Measurements from ENCODE around the gene GNPAT.
"Not testable (repeated sequence)": the region's sequence is repeated elsewhere in the genome, so short reads cannot be mapped to it uniquely, and the experiment has no call there.

The GNPAT gene

DNA sequence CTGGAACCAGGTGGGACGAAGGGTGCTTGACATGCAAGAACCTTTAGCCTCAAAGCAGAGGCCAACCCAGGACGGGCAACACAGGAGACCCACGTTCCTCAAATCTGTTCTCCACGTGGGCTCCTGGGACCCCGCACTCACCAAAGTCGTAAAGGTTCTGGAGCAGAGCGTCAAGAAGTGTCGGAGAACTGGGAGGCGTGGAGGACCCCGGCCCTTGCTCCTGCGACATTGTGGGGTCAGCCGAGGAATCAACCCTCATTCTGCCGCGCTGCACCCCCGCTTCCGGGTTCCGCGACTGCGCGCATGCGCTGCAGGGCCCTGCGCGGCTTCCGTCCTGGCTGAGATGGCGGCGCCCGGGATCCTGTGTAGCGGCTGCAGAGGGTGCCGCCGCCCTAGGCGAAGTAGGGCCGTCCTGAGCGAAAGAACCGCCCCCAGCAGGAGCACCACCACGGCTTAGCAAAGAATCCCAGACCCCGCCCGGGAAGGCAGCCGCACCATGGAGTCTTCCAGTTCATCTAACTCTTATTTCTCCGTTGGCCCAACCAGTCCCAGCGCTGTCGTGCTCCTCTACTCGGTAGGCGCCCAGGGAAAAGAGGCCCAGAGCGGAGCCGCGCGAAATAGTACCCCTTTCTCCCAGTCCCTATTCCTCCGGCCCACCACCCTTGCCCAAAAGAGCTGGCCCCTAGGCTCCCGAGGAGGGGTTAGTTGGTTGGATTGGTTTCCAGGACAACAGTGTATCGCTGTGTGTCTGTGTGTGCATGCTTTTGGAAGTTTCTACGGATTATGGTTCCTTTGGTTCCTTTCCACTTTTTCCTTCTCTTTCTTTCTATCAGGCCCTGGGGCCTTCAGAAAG lies at the start of gene GNPAT:
GNPAT (plus strand) TSS at position 330 of the 853 bp plus-strand sequence; CDS start at position 497, 167 bp downstream.
- DNase-seq: peak; percentile 97

DNA sequence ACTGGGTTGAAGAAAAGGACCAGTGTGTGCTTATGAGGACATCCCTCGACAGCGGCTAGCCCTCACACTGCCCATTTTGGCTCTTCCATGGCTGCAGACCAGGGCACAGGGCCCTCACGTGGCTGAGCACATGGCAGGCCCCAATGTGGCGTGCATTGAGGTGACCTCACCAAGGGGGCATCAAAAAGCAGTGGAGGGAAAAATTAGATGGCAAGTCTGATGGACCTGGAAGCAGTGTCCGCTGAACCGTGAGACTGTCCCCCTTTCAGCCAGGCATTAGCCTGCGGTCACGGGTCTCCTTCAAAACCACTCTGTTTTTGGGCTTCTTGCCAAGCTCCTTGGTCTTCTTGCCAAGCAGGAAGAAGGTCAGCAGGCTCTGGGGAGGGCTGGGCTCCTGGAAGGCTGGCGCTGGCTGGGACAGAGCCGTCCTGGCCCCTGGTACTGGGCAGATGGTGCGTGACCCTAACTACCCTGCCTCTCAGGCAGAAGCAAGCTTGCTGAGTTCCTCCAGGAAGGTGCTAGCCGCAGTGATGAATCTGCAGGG lies 48.3 kb upstream of the GNPAT start:
- DNase-seq: no peak

DNA sequence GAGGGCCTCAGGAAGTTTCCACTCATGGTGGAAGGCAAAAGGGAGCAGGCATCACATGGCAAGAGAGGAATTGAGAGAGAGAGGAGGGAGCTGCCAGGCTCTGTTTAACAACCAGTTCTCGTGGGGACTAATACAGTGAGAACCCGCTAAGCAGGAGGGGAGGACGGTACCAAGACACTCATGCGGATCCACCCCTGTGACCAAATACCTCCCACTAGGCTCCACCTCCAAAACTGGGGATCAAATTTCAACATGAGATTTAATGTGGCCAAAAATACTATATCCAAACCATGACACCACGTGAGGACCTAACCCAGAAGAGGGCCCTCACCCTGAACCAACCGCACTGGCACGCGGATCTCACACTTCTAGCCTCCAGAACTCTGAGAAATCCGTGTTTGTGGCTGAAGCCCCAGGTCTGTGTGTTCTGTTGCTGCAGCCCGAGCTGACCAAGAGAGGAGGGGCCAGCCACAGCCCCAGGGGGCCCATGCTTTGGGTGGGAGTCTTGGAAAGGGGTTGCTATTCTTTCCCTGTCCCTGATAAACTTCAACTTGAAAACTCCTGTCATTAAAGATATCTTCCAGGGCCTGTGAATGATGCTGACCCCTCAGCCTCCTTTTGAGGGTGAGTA lies 47.2 kb upstream of the GNPAT start:
- DNase-seq: no peak

DNA sequence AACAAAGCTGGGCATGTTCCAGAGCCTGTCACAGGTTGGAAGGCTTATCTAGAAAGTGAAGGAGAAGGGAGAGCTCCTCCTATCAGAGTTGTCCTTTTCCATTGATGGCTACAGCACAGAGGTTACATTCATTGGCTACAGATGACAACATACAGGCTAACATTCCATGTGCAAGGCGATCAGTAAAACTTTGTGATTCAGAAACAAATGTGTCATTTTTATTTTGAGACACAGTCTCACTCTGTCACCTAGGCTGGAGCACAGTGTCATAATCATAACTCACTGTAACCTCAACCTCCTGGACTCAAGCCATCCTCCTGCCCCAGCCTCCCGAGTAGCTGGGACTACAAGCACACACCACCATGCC lies 46.6 kb upstream of the GNPAT start:
- DNase-seq: no peak

DNA sequence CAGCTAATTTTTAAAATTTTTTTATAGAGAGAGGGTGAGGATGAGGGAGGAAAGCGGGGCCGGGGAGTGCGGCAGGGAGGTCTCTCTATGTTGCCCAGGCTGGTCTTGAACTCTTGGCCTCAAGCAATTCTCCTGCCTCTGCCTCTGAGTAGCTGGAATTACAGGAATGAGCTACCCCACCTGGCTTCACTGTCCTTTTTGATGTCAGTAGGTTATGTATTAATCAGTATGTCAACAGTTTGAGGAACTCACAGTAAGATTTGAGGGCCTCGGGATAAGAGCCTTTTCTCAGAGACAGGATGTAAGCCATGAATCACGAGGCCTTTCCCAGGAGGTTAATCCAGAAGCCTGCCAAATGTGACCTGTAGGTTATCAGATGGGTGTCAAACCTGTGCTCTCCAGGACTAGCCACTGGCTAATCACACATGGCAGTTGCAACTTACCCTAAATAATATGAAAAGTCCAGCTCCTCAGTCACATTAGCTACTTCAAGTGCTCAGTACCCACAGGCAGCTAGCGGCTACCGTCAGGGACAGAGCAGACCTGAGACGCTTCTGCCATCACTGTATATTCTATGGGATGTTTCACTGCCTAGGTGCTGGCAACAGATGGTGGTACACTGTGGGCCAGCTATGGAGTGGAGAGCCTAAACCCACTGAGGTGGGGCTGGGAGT lies 46.0 kb upstream of the GNPAT start:
- no peak for DNase-seq

DNA sequence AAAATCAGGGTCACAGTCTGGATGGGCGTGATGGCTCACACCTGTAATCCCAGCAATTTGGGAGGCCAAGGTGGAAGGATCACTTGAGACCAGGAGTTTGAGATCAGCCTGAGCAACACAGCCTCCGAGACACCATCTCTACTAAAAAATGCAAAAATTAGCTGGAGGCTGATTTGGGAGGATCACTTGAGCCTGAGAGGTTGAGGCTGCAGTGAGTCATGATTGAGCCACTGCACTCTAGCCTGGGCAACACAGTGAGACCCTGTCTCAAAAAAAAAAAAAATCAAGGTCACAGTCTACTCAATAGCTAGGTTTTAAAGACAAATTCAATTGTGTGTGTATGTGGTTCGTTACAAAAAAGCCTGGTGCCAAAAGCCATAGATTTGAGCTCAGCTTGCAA lies 44.7 kb upstream of the GNPAT start:
- DNase-seq: no peak

DNA sequence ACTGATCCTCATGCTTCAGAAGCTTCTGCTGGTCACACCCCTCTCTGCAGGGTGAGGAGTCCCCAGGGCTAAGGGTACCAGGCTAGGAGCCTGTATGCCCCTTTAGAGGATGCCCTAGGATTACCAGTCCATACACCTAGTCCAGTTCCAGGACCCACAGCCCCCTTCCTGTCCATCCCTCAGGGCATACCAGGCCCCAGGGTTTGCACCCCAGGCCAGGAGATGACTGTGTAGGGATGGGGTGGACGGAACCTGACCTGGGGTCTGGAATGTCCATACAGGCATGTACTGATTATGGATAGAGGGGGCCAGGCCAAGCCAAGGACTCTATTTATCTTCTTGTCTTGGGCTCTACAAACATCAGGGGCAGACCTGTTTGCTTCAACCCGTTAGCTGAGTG lies 44.3 kb upstream of the GNPAT start:
- DNase-seq: no peak

DNA sequence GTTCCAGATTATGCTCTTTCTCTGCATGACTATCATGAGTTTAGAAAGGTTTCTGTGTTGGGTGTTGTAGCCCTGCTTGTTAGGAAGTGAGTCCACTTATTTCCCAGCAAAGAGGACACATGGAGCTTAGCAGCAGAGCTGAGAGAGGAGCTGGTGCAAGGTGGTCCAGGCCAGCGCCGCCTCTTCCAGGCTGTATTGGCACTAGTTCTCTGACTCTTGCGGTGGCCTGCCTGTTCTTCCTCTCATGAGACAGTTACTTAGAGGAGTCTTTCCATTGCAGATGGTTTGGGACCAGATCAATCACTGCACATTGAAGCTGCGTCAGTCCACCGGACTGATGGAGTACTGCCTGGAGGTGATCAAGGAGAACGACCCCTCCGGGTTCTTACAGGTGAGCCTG lies 41.1 kb upstream of the GNPAT start:
- DNase-seq: no peak

DNA sequence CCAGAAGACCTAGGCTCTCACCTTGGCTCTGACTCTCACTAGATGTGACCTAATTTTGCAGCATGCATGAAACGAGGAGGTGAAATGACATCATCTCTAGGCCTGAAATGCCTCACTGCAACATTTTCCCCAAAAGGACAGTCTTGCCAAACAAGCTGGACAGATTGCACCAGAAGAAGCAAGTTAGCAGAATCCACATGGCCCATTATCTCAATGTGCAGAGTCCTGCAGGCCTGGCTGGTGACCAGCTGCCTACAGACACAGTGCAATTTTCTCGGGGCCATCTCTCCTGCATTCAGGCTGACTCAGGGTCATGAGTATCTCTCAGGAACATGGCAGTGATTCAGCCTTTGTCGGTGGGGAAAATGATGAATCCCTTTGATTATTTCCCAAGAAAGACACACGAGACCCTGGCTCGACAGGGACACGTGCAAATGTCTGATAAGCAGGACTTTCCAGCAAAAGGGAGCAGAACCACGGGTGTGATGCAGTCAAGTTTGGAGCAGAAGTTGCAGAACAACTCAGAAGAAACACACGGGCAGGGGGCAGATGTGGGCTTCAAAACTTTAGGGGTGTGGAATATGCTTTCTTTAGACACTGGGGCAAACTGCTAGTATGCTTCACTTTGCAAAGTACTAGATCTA lies 40.5 kb upstream of the GNPAT start:
- no peak for DNase-seq

DNA sequence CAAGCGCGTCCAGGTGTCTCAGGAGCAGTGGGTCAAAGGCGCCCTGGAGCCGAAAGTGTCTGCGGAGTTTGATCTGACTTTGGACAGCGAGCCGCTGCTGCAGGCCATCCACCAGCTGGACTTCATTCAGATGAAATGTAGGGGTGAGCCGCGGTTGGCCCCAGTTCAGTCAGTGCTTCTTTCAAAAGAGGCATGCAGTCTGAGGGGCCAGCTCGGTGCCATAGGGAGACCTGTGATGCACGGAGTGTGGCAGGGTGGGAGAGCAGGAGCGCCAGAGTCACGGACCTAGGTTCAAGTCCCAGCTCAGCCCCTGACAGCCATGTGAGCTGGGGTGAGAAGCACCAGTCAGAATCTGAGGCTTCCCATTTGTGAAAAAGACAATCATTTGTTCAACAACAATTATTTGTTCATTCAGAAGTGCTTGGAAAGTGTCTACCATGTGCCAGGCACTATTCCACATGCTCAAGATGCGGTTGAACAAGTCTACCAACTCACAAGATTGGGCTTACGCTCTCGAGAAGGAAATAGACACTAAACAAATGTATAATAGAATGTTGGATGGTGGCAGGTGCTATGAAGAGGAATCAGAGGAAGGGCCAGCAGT lies 39.5 kb upstream of the GNPAT start:
- DNase-seq: no peak

DNA sequence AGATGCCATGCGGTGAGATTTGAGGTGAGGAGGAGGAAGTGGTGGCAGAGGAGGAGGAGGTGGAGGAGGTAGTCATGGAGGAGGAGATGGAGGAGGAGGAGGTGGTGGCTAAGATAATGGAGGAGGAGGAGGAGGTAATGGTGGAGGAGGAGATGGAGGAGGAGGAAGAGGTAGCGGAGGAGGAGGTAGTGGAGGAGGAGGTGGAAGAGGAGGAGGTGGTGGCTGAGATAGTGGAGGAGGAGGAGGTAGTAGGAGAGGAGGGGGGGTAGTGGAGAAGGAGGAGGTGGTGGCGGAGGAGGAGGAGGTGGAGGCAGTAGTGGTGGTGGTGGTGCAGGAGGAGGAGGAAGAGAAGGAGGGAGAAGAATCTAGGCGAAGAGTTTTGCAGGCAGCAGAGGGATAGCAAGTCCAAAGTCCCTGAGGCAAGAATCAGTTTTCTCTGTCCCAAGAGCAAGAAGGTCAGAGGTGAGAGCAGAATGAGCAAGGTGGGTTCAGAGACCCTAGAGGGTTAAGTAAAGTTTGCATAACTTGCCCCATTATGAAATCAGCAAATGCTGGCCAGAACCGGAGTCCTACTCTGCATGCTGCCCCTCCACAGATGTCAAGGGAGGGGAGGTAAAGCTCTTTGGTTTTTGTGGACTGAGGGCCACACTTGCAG lies 38.9 kb upstream of the GNPAT start:
- no peak for DNase-seq

DNA sequence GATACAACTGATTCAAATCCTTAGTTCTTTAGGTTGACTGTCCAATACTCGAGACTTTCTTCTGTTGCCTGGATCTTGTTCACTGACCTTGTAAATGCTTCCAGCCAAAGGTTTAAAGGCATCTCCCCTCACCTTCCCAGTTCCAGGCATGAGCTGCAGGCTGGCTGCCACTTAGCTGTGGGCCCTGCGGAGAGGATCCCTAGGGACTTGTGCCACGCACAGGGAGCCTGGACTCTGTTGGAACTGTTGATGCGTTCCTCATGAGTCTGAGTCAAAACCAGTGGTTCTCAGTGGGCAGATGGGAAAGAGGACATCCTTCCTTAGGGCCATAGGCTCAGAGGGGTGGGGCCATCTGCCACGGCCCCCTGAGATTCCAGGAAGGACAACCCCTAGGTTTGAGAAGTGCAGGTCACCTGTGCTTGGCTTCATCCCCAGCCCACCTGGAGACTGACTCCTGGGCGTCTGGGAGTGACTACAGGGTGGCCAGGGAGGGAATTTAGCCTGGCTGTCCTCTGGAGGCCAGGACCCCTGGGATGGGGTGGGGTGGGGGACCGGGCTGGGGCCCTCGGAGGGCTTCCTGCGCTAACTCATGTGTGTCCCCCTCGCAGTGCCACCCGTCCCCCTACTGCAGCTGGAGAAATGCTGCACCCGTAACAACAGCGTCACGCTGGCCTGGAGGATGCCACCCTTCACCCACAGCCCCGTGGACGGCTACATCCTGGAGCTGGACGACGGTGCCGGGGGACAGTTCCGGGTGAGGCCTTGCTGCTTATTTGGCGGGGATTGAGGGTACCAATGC lies 37.6 kb upstream of the GNPAT start:
- DNase-seq: no peak

DNA sequence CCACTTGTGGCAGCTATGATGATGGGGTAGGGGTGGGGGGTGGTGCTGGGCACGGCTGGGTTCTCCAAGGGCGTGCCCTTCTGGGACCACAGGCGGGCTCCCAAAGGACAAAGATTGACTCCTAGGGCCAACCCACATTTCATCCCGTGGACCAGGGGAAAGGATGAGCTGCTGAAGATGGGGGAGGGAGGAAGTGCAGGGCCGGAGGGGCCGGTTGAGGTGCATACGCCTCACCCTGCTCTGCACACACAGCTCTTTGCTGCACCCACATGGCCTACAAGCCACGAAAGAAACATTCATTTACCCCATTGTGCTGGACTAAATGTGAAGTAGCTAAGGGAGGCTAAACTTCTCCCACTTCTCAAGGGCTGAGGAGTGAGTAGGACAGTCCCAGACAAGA lies 34.2 kb upstream of the GNPAT start:
- no peak for DNase-seq

DNA sequence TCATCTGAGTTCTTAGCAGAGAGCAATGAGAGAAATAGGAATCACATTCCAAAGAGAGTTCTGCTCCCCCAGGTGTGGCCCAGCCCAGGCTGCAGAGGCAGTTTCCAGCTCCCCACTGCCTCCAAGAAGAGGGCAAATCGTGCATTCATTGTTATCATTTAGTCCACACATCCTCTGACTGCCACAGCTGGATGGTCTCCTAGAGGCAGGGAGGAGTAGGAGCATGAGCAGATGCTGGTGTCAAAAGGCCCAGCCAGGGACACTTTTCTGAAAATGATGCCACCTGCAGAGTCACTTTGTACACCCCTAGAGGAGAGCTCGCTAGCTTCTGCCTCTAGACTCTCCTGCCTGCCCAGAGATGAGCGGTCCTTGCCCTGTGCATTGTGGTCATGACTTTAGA lies 33.6 kb upstream of the GNPAT start:
- DNase-seq: no peak

DNA sequence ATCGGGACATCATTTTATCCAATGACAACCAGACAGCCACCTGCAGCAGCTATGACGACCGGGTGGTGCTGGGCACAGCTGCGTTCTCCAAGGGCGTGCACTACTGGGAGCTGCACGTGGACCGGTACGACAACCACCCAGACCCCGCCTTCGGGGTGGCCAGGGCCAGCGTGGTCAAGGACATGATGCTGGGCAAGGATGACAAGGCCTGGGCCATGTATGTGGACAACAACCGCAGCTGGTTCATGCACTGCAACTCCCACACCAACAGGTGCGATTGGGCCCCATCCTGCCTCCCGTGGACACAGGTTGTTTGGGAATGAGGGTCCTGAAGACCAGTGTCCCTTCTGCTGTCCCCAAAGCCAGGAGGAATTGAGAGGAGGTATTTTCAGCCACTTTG lies 32.0 kb upstream of the GNPAT start:
- no peak for DNase-seq

DNA sequence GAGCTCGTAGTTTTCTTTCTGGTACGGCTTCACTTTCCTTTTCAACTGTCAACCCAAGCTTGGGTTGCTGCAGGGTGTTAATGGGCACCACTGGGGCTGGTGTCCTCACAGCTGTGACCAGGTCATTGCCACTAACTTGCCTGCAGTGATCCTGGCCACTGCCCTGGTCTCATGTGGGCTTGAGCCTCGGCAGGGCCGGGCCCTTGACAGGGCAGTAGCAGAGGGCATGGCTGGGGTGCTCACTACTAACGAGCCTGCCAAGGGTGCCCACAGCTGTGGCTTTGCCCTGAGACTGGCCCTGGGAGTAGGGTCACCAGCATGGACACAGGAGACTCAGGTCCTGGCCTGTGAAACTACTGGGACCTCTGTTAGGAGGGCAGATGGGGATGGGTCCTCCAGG lies 31.5 kb upstream of the GNPAT start:
- DNase-seq: no peak

DNA sequence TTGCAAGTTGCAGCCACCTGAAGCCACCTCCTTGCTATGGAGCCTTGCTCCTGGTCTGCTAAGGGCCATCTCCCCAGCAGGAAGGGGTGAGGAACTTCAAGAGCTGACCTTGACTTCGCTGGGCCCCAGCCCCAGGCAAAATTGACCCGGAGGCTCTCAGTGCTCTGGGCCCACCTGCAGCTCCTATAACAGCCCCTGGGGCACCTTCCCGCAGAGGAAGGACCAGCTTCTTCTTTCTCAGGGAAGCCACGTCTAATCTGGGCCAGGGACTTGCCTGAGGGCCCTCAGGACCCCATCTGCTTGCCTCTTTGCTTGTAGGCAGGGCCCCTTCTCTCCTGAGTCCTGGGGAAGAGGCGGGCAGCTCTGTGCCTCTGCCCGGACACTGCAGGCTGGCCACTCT lies 30.9 kb upstream of the GNPAT start:
- DNase-seq: no peak

DNA sequence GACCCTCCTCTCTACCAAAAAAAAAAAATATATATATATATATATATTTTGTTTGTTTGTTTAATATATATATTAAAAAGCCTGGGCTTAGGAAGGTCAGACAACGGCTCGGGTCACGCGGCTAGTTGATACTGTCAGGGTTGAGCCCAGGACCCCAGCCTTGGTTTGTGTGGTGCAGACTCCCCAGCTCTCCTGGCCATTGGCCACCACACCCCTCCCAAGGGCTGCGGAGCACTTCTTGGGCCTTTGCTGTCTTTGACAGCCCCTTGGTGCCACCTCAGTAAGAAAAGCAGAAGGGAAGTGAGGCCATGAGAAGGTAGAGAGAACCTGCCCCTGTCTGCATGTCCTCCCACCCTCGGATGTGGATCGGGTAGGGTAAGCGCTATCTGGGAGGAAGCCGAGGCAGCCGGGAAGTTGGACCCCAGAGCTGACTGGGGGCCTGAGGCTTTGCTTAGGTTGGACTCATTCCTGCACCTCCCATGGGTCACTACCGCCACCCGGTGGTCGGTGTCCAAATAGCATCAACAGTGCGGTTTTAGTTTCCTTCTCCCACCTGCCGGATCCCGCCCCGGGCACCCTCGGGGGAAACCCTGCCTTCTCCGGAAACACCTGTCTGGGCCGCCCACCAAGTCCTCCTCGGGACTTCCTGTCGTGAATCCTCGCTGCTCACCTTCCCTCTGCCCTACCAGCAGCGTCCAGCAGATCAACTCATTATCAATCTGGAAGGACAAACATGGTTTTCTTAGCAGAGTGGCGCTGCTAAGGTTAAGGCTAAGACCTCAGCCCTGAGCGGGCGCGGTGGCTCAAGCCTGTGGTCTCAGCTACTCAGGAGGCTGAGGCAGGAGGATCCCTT lies 29.8 kb upstream of the GNPAT start:
- peak; percentile 98 for DNase-seq

DNA sequence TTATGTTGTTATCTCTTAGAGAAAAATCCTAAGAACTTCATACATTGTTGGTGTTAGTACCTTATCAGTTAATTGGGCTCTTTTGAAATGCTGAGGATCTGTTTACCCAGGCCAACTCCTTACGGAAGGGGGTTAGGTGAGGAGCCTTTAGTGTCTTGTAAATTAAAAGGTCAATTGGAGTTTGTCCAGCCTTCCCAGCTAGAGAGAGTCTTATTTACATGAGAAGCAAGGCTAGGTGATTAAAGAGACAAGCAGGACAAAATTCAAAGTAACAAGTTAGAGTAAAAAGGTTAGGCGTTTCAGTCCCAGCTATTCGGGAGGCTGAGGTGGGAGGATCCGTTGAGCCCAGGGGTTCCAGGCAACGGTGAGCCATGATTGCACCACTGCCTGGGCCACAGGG lies 28.7 kb upstream of the GNPAT start:
- DNase-seq: not testable (repeated sequence)

DNA sequence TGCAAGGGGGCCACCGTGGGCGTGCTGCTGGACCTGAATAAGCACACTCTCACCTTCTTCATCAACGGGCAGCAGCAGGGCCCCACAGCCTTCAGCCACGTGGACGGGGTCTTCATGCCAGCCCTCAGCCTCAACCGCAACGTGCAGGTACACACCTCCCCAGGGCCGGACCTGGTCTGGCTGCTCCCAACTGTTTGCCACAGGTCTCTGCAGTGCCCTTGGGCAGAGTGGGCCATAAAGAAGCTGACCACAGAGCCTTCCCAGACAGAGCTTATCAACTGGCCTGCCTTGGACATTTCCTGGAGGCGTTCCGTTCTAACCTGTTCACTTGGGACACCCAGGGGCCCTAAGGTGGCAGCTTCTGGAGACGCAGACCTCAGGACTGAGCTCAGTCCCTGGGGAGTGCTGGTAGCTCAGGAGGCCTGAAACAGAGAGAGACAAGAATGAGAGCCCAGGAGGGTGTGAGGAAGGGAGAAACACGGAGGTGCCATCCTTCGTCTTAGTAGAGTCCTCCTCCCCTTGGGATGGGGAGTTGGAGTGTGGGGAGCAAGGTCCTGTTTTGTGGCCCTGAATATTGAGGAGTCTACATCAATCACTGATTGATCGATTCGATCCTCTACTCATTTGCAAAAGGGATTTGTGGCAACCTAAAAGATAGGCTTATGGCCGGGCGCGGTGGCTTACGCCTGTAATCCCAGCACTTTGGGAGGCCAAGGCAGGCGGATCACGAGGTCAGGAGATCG lies 27.0 kb upstream of the GNPAT start:
- no peak for DNase-seq
